ENCODE results near the gene HOXD3.

The HOXD3 gene

DNA sequence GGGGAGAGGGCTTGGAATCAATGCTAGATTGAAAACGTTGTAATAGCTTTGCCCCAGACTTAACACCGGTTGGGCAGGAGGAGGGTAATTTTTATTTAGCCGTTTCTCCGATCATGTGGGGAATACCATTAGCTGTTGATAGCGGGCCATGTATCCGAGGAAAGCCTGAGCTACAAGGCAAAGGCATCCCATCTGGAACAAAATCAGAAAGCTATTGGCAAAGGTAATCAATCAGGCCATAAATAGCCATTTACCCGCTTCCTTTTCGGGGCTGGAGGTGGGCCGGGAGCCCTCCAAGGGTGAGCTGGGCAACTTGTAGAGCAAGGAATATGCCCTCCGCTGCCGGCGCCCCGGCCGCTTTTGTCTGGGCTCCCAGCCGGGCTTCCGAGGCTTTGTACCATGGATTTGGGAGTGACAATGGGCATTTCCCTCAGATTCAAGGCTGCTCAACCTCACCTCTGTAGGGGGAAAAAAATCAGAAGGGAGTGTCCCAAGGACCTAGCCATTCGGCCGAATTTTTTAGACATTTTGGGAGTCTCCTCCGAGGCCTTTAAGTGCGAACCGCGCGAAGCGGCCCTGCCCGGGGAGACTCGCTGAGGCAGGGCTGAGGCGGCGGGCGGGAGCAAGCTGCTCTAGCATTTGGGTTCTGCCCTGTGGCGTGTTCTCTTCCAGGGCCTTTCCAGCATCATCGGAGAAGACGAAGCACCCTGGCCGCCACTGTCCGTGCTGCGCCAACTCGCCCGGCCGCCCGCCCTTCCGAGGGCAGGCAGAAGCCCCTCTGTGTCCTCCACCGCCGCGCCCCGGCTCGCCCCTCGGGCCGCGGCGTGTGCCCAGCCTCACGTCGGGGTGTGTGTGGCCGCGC lies 35.7 kb upstream of the HOXD3 start:
- no peak for DNase-seq (ENCODE audit: extremely low read depth in 1 of 2, low read depth in 1 of 2)

DNA sequence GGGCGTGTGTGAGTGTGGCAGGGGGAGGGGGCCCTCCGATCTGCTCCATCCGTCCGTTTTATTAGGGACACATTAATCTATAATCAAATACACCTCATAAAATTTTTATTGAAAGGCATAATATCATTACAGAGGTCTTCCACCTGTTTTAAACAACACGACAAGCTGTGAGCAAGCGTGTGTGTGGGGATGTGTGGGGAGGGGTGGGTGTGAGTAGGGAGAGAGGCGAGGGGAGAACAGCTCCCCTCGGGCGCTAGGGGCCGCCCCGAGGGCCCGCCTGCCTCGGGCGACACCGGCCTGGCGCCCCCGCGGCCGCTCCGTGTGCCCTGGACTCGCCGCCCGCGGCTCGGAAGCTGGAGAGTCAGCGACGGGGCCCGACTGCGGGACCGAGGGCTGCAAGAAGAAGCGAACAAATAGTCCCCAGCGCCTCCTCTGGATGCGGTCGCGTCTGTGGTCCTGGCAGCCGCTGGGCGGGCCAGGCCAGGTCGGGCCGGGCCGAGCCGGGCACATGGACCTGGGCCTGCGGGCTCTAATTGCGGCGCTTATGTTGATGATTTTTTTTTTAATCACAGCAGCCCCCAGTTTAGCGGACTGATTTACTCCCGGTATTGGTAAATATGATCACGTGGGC lies 34.9 kb upstream of the HOXD3 start:
- no peak for DNase-seq (ENCODE audit: extremely low read depth in 1 of 2, low read depth in 1 of 2)

DNA sequence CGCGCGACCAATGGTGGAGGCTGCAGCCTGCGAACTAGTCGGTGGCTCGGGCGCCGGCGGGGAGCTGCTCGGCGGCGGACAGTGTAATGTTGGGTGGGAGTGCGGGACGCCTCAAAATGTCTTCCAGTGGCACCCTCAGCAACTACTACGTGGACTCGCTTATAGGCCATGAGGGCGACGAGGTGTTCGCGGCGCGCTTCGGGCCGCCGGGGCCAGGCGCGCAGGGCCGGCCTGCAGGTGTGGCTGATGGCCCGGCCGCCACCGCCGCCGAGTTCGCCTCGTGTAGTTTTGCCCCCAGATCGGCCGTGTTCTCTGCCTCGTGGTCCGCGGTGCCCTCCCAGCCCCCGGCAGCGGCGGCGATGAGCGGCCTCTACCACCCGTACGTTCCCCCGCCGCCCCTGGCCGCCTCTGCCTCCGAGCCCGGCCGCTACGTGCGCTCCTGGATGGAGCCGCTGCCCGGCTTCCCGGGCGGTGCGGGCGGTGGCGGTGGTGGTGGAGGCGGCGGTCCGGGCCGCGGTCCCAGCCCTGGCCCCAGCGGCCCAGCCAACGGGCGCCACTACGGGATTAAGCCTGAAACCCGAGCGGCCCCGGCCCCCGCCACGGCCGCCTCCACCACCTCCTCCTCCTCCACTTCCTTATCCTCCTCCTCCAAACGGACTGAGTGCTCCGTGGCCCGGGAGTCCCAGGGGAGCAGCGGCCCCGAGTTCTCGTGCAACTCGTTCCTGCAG lies 34.3 kb upstream of the HOXD3 start, which contains the start of gene HOXD9:
HOXD9 (plus strand) TSS at position 37 of the 728 bp plus-strand sequence; CDS start at position 87, 50 bp downstream.
- no peak for DNase-seq (ENCODE audit: extremely low read depth in 1 of 2, low read depth in 1 of 2)

DNA sequence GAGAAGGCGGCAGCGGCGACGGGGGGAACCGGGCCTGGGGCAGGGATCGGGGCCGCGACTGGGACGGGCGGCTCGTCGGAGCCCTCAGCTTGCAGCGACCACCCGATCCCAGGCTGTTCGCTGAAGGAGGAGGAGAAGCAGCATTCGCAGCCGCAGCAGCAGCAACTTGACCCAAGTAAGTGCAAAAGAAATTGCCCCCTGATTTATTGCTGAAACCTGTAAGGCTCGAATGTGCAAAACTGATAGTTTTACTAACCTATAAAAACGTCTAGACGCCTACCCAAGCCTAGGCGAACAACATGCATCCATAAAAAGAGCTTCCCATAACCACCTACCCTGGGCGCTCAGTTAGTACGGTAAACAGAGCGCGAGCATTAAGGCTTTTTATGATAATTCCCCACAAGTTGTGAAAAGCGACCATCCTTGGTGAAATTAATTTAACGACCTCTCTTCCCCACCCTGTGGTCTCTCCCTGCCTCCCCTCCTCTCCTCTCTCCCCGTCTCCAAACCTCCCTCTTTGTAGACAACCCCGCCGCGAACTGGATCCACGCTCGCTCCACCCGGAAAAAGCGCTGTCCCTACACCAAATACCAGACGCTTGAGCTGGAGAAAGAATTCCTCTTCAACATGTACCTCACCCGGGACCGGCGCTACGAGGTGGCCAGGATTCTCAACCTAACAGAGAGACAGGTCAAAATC lies 33.5 kb upstream of the HOXD3 start:
- no peak for DNase-seq (ENCODE audit: extremely low read depth in 1 of 2, low read depth in 1 of 2)

GRCh38 chr2:176124110-176124946 lies 32.8 kb upstream of the HOXD3 start:
- no peak for DNase-seq (ENCODE audit: extremely low read depth in 1 of 2, low read depth in 1 of 2)

DNA sequence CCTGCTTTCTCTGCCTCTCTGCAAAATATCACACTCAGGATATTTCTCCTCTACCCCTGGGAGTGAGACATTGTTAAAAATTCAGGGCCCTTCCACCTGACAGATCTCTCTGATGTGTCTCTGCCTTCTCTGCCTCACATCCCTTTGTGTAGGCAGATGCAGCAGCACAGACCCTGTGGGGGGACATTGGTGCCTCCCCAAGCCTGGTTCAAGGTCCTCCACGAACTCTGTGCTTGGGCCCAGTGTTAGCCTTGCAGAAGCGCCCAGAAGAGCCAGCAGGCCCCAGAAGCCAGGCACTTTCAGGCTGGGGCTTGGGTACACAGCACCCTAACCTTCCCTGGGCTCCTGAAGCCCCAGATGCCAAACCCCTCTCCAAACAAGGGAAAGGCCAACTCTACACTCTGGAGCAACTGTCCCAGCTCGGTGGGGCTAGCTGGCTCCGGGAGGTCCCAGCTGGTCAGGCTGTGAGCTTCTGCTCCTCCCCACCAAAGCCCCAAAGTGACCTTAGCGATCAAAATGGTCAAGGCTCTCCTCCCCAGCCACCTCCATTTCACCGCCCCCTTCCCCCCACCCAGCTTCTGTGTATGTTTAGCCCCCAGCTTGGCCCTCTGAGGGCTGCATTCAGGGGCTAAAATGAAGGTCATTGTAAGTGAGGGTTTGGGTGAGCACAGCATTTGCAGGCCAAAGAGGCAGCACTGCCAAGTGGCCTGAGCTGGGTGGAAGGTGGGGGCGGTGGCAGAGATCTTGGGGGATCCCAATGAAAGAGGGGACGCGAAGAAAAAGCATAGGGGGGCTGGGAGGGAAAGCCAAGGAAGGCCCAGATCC lies 31.9 kb upstream of the HOXD3 start:
- DNase-seq (ENCODE audit: extremely low read depth in 1 of 2, low read depth in 1 of 2) = no peak

- DNase-seq (ENCODE audit: extremely low read depth in 1 of 2, low read depth in 1 of 2) = no peak
Observed at GRCh38 chr2:176125772-176126054, 31.4 kb upstream of the HOXD3 start.

DNA sequence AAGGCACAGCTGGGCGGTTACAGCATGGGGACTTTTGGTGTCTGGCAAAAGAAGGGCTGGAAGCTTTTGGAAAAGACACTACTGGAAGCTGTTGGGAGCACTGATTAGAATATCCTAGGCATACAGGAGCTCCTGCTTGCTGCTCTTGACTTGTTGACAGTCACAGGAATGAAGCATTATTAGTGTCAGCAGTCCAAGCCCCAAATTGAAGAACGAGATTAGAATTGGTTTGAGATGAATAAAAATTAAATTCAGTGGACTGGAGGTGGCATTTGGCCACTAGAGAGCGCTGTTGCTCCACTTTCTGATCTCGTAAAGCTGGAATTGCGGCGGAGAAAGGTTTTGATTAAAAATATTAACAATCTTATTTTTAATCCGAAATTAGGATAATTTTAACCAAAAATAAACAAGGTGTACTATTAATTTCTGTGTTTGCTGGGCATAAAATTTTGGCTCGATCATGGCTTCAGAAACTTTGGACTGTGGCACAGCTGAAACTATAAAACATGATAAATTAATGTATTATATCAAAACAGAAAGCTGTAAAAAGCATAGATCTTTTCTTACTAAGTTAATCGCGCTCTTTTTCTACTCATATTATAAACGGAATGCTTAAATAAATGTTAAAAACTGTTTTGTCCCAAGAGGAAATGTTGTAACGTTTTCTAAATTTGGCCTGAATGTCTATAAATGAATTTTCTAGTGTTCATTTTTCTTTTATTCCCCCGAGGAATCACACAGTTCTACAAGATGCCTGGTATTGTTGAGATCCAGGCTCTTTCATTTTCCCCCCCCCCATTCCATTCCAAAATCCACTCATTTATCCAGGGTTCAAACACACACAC lies 30.0 kb upstream of the HOXD3 start:
- DNase-seq (ENCODE audit: extremely low read depth in 1 of 2, low read depth in 1 of 2) = peak in 1 of 2 donors; percentile 26

- no peak for DNase-seq (ENCODE audit: extremely low read depth in 1 of 2, low read depth in 1 of 2)
Observed at GRCh38 chr2:176127774-176128072, 29.4 kb upstream of the HOXD3 start.

DNA sequence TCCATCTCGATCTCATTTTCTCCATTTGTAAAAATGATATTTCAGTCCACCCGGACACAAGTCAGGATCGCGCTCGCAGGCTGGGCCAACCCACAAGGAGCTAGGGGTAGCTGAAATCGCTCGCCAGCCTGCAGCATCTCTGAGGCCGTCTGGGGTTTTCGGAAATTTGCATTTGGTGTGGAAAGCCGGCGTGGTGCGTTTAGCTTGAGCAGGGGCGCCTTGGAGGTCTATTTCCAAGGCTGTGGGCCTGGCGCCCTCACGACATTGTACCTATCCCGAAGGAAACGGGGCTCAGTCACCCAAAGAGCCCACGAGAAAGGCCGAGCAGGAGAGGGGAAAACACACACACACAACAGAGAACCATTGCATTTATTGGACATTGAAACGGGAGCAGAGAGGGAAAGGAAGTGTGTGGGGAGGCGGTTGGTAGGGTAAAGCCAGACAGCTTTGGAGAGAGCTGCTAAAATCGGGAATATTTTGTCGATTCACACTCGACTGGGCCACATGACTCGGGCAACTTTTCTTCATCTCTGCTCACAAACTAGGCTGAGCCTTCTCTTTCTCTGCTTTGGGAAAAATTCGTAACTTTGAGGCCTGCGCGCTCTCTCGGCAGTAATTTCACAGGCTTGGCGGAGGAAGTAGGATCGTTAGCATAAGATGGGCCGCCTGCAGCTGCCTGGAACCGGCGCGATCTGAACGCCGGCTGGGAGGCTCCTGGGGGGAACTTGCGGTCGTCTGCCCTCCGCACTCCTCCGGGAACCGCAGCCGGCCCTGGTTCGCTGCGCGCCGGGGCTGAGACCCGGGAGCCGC lies 28.7 kb upstream of the HOXD3 start:
- no peak for DNase-seq (ENCODE audit: extremely low read depth in 1 of 2, low read depth in 1 of 2)

DNA sequence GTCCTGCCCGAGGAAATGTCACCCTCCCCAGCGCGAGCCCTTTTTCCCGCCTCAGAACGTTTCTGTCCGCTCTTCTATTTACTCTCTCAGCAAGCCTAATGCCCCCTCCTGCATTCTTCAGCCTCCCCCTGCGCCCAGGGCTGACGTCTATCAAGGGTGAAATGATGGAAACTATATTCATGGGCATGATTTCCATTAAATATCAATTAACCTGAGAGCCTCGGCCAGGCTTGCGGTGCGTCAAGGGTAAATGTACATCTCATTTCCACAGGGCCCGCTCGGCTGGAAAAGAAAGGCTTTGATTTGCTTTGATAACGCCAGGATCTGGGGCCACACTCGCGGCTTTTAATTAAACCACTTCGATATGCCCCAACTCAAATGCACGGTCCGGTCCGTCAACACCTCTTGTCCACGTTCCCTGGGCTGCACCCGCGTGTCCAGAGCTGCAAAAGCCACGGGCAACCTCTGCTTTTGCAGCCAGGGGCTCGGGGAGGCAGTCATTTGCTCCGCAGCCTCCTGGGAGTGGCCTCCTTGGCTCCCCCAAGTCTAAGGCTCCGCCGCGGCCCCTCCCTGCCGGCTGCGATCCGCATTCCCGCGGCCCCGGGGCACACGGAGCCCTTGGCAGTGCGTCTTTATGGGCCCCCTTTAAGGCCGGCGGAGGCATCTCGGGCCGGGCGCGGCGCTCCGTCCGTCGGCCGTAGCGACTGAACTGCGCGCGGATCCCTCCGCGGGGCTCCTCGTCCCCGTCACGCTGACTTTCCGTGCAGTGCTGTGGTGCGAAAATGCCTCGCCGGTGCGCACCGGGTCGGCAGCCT lies 27.9 kb upstream of the HOXD3 start, which contains the start of gene HOXD8:
HOXD8 (plus strand) TSS at position 724 of the 815 bp plus-strand sequence. CDS start 662 bp downstream, outside the sequence.
- no peak for DNase-seq (ENCODE audit: extremely low read depth in 1 of 2, low read depth in 1 of 2)

DNA sequence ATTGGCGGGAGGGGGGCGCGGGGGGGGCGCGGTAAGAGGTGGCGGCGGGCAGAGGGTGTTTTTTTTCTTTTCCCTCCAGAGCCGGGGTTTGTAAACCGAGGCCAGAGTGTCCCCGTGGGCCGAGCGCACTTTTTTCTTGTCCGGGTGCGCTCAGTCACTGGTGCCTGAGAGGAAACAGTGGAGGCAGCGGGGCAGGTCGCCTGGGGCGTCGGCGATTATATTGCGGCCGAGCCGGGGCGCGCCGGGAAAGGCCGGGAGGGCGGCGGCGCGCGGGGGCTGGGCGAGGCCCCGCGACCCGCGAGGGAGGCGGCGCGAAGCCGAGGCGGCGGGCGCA lies 27.3 kb upstream of the HOXD3 start:
- DNase-seq (ENCODE audit: extremely low read depth in 1 of 2, low read depth in 1 of 2) = no peak

- no peak for DNase-seq (ENCODE audit: extremely low read depth in 1 of 2, low read depth in 1 of 2)
Observed at GRCh38 chr2:176130147-176130956, 26.8 kb upstream of the HOXD3 start.

DNA sequence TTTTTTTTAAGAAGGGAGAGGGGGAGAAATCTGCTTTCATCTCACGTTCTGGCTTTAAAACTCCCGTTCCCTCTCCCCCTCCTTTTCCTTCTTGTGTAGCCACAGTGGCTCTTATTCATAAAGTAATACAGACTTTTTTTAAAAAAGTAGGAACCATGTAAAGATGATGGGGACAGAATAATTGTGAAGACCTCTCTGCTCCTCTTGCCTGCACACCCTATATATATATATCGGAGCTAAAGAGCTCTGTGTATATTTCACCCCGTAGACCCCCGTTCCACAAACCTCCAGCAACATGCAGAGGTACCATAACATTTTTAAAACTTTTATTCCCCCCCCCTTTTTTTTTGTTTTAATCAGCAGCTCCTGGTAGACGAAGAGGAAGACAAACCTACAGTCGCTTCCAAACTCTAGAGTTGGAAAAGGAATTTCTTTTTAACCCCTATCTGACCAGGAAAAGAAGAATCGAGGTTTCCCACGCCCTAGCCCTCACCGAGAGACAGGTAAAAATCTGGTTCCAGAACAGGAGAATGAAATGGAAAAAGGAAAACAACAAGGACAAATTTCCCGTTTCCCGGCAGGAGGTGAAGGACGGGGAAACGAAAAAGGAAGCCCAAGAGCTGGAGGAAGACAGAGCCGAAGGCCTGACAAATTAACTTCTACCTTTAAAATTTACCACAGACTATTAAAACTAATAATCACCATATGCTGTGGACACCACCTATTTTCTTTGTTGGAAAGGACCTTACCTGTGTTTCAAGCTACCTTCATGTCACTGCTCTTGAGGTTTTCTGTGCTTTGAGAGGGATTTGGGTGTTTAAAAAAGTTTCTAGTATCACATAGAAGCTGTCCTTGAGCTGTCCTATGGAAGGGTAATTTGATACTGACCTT lies 25.9 kb upstream of the HOXD3 start:
- DNase-seq (ENCODE audit: extremely low read depth in 1 of 2, low read depth in 1 of 2) = no peak

GRCh38 chr2:176131848-176132158 lies 25.3 kb upstream of the HOXD3 start:
- no peak for DNase-seq (ENCODE audit: extremely low read depth in 1 of 2, low read depth in 1 of 2)

Data from stimulated activated CD8-positive, alpha-beta memory T cell treated with anti-CD3 and anti-CD28 coated beads, Interleukin-7, amount 100 ng/mL, for 48 hours (primary cell).